Endodermal cell (in vitro differentiated cells): ENCODE measurements around the gene ATOSA. TPM values are rescaled to one million over a fixed set of nuclear protein-coding genes. Genes with fewer than 3 reads are reported as not detected.

Experiments
- DNase-seq: peaks from one replicate; pipeline ENCODE4 v3.0.0-alpha.2; 2017
- H3K27ac ChIP-seq: 2 replicates; pipeline ENCODE4 v1.5.1; 2013; ENCODE audit warnings: mild to moderate bottlenecking, low read depth, low read length, moderate library complexity
- H3K27me3 ChIP-seq: 2 replicates; pipeline ENCODE4 v1.6.1; 2013; ENCODE audit warnings: mild to moderate bottlenecking, low read length, moderate library complexity; ENCODE audit not compliant: insufficient read depth, control insufficient read depth, poor library complexity, severe bottlenecking
- H3K36me3 ChIP-seq: 2 replicates; pipeline ENCODE4 v1.7.0; 2013; ENCODE audit warnings: mild to moderate bottlenecking, low read length, moderate library complexity; ENCODE audit not compliant: control insufficient read depth, insufficient read depth
- H3K4me1 ChIP-seq: one replicate; pipeline ENCODE4 v1.7.0; 2013; ENCODE audit warnings: low read length; ENCODE audit not compliant: control insufficient read depth, insufficient read depth
- H3K4me3 ChIP-seq: 2 replicates; pipeline ENCODE4 v1.5.1; 2013; ENCODE audit warnings: mild to moderate bottlenecking, low read length, moderate library complexity
- H3K9ac ChIP-seq: 2 replicates; pipeline ENCODE4 v1.6.1; 2013; ENCODE audit warnings: mild to moderate bottlenecking, low read length, moderate library complexity; ENCODE audit not compliant: poor library complexity, severe bottlenecking; ENCODE audit errors: extremely low read depth
- H3K9me3 ChIP-seq: 2 replicates; pipeline ENCODE4 v1.6.1; 2013; ENCODE audit warnings: mild to moderate bottlenecking, low read length, moderate library complexity; ENCODE audit not compliant: control insufficient read depth
- H3K27ac Mint-ChIP-seq: 2 replicates; pipeline ENCODE4 v1.8.0; 2020; ENCODE audit warnings: mixed read lengths
- H3K27me3 Mint-ChIP-seq: 2 replicates; pipeline ENCODE4 v1.8.0; 2021; ENCODE audit warnings: mild to moderate bottlenecking, mixed read lengths; ENCODE audit not compliant: insufficient read depth
- H3K36me3 Mint-ChIP-seq: 2 replicates; pipeline ENCODE4 v1.8.0; 2020; ENCODE audit warnings: low read depth, mixed read lengths
- H3K4me1 Mint-ChIP-seq: 2 replicates; pipeline ENCODE4 v1.8.0; 2020; ENCODE audit warnings: mixed read lengths
- H3K4me3 Mint-ChIP-seq: 2 replicates; pipeline ENCODE4 v1.8.0; 2020; ENCODE audit warnings: mild to moderate bottlenecking, moderate library complexity, mixed read lengths
- H3K9me3 Mint-ChIP-seq: 2 replicates; pipeline ENCODE4 v1.8.0; 2020; ENCODE audit warnings: mild to moderate bottlenecking, mixed read lengths
- WGBS, 2 experiments: methylation state at CpG; one replicate each; pipeline versions ENCODE4 v1.1.5 to v1.1.7; 2013; ENCODE audit warnings: missing lambda C conversion rate in 2 of 2, mixed read lengths in 1 of 2; ENCODE audit not compliant: insufficient coverage in 1 of 2, insufficient read length in 1 of 2; 5-methylcytosine and 5-hydroxymethylcytosine counted together
- total RNA-seq, 2 donors: library from RNA; stranded (reverse); fragmentation: NEBNext Ultra II Directional in 1 of 2; extraction: Animal tissue kit (Norgen Biotek cat#: 25700) in 1 of 2; gene quantifications; 2 replicates in 1 of 2; 3 replicates in 1 of 2; pipeline ENCODE4 v1.2.1, GENCODE V29; 2021
- TF ChIP-seq, protein P1 (sequence below): fragments of 200-600 bp; sonication (generic); conservative IDR thresholded peaks from 2 replicates; pipeline ENCODE4 v1.5.0; 2021; ENCODE audit warnings: antibody characterized with exemption, mild to moderate bottlenecking

The ATOSA gene
- total RNA-seq, 2 donors from 2014 or later: 18.6 to 27.8 TPM

DNA sequence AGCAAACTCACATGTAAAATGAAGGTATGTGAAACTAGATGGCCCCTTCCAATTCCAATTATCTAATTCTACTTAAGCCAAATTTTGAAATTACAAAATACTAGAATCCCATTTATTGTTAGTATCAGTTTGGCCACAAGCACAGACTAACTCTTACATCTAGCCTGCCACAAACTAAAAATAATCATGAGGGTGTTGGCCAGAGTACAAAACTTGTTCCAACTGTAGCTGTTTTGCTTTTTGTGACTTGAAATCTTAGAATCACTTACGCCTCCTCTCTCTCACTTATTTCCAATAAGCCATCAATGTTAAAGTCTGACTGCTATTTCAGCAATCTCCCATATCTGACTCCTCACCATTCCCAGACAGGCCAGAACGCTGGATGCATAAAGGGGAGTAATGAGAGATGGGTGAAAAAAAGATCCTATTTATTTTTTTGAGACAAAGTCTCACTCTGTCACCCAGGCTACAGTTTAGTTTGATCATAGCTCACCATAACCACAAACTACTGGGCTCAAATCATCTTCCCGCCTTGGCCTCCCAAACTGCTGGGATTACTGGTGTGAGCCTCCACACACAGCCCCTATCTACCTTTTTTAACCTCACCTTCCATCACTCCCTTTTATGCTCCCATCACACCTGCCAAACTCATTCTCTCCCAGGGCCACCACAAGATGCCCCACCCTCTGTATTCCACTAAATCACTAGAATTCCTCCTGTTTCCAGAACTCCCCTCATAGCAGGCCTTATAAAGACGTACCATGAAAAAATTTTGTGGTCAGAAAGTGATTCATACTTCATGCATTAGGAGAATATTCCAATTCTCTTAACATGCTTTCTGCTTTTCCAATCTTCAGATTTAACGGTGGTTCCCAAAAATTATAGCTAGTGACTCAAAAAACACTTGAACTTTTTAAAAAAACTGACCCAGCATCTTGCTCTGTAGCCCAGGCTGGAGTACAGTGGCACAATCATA, 36.5 kb downstream of the ATOSA start:
- Mint-ChIP-seq H3K27me3 (no peaks in the 10 kb centered on the region), H3K9me3 (no peaks in the 10 kb centered on the region), H3K27ac (peak overlapping the region; percentile 37), H3K4me3 (no peak overlapping the region), H3K36me3 (peaks cover 2% of the 10 kb centered on the region), H3K4me1 (no peaks in the 10 kb centered on the region)
- H3K27me3 ChIP-seq: no peaks in the 10 kb centered on the region
- H3K9me3 ChIP-seq: no peaks in the 10 kb centered on the region
- H3K4me3 ChIP-seq: no peak overlapping the region
- H3K9ac ChIP-seq: no peak overlapping the region
- H3K27ac ChIP-seq: no peak overlapping the region
- WGBS, 2 experiments: 92% methylated on average over 2 to 4 of the region's 5 CpGs
- DNase-seq: no peak
- TF ChIP-seq, protein P1, sequence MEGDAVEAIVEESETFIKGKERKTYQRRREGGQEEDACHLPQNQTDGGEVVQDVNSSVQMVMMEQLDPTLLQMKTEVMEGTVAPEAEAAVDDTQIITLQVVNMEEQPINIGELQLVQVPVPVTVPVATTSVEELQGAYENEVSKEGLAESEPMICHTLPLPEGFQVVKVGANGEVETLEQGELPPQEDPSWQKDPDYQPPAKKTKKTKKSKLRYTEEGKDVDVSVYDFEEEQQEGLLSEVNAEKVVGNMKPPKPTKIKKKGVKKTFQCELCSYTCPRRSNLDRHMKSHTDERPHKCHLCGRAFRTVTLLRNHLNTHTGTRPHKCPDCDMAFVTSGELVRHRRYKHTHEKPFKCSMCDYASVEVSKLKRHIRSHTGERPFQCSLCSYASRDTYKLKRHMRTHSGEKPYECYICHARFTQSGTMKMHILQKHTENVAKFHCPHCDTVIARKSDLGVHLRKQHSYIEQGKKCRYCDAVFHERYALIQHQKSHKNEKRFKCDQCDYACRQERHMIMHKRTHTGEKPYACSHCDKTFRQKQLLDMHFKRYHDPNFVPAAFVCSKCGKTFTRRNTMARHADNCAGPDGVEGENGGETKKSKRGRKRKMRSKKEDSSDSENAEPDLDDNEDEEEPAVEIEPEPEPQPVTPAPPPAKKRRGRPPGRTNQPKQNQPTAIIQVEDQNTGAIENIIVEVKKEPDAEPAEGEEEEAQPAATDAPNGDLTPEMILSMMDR: no peak
- no peaks in the 10 kb centered on the region for H3K36me3 ChIP-seq
- H3K4me1 ChIP-seq: no peaks in the 10 kb centered on the region

- Histone ChIP-seq H3K4me3 (no peak overlapping the region), H3K36me3 (no peaks in the 10 kb centered on the region), H3K9me3 (peaks cover 6% of the 10 kb centered on the region), H3K27ac (no peak overlapping the region), H3K27me3 (no peaks in the 10 kb centered on the region), H3K9ac (no peak overlapping the region), H3K4me1 (no peaks in the 10 kb centered on the region)
- Mint-ChIP-seq H3K4me1 (no peaks in the 10 kb centered on the region), H3K27me3 (no peaks in the 10 kb centered on the region), H3K36me3 (peaks cover 12% of the 10 kb centered on the region), H3K27ac (no peak overlapping the region), H3K4me3 (no peak overlapping the region), H3K9me3 (peaks cover 3% of the 10 kb centered on the region)
- TF ChIP-seq, protein P1: no peak
- WGBS, 2 experiments: 95 to 100% methylated on average over 1 of the region's 2 CpGs
- no peak for DNase-seq
These were observed 42.7 kb downstream of the ATOSA start for GRCh38 chr15:52636459-52636858.

DNA sequence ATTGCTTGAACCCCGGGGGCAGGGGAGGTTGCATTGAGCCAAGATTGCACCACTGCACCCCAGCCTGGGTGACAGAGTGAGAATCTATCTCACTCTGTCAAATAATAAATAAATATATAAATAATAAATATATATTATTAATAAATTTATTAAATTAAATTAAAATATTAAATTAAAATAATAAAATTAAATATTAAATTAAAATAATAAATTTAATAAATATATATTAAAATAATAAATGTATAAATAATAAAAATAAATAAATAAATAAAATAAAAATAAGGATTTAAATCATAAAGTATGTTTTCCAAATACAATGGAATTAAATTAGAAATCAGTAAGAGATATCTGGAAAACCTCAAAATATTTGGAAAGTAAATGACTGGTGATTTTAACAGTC, 43.3 kb downstream of the ATOSA start:
- 100% methylated on average over 1 of the region's 1 CpG; no CpG with 5 or more reads in 1 of the 2 experiments for WGBS, 2 experiments

More for the DNA sequence above, 43.3 kb downstream of the ATOSA start:
- no peak for DNase-seq
- H3K4me3 Mint-ChIP-seq: no peak overlapping the region
- H3K9ac ChIP-seq: no peak overlapping the region
- peaks cover 6% of the 10 kb centered on the region for H3K9me3 ChIP-seq
- no peak overlapping the region for H3K4me3 ChIP-seq
- no peak overlapping the region for H3K27ac Mint-ChIP-seq
- H3K27me3 ChIP-seq: no peaks in the 10 kb centered on the region
- no peaks in the 10 kb centered on the region for H3K4me1 Mint-ChIP-seq
- TF ChIP-seq, protein P1: no peak
- H3K9me3 Mint-ChIP-seq: peaks cover 3% of the 10 kb centered on the region
- no peak overlapping the region for H3K27ac ChIP-seq
- H3K4me1 ChIP-seq: no peaks in the 10 kb centered on the region
- H3K36me3 Mint-ChIP-seq: peaks cover 12% of the 10 kb centered on the region
- no peaks in the 10 kb centered on the region for H3K27me3 Mint-ChIP-seq
- H3K36me3 ChIP-seq: no peaks in the 10 kb centered on the region

Other genes with a start within 250 kb of the ATOSA start
- 10 to 100 TPM; 10.0 to 13.1 TPM for gene MYO5A, start 150.5 kb downstream of the ATOSA start, total RNA-seq
- 100 to 1,000 TPM; 188 to 219 TPM for gene ARPP19, start 110.4 kb downstream of the ATOSA start, total RNA-seq
- gene ONECUT1, start 110.9 kb upstream of the ATOSA start, total RNA-seq: 1 to 10 TPM; 1.8 to 5.3 TPM